Measurements from ENCODE around the gene AUTS2.
"Not testable (repeated sequence)": the region's sequence is repeated elsewhere in the genome, so short reads cannot be mapped to it uniquely, and the experiment has no call there.

Gene AUTS2

DNA sequence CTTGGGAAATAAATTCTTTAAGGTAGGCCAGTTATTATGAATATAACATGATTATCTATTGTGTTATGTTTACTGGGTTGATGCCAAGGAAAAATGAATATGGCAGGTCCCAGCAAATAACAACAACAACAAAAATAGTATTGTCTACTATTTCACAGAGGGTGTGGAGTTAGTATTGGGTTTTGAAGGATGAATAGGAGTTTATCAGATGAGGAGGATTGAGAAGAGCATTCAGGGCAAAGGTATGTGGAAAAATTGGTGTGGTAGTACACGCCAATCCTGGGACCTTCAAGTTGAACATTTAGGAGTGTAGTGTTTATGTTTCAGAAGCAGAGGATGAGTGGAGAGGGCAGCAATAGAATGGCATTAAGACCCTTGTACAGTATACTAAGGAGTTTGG is 671.9 kb downstream of the AUTS2 start:
- no peak for TF ChIP-seq CTCF (IDR thresholded peaks at IDR 0.05; ENCODE audit: extremely low read depth, missing control alignments)
- no peak for DNase-seq (ENCODE audit: low spot score)

DNA sequence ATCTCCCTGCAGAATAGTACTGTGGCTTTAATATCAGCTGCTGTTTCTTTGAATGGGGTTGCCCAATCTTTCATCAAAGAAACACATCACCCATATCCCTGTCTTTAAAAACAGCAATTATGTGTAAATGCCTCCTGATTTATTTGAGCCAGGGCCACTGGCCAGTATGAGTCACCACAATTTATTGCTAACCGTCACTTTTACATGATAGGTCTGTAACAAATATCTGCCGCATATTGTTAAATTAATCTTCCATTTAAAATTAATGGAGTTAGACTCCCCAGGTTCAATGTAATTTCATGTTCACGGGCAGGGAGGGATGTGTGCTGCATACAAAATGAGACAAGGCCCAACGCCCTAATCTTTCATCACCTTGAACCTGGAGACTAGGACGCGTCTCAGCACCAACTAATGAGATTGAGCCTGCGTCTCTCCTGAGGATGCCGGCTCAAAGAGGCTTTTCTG is 673.4 kb downstream of the AUTS2 start:
- no peak for DNase-seq (ENCODE audit: low spot score)

GRCh38 chr7:70275570-70275969 is 677.3 kb downstream of the AUTS2 start:
- DNase-seq (ENCODE audit: low spot score) = not testable (repeated sequence)

More for the DNA sequence above, 673.4 kb downstream of the AUTS2 start:
- TF ChIP-seq CTCF (IDR thresholded peaks at IDR 0.05; ENCODE audit: extremely low read depth, missing control alignments) = no peak

GRCh38 chr7:70285187-70285586 is 686.9 kb downstream of the AUTS2 start:
- TF ChIP-seq CTCF (IDR thresholded peaks at IDR 0.05; ENCODE audit: extremely low read depth, missing control alignments) = no peak
- DNase-seq (ENCODE audit: low spot score) = no peak

DNA sequence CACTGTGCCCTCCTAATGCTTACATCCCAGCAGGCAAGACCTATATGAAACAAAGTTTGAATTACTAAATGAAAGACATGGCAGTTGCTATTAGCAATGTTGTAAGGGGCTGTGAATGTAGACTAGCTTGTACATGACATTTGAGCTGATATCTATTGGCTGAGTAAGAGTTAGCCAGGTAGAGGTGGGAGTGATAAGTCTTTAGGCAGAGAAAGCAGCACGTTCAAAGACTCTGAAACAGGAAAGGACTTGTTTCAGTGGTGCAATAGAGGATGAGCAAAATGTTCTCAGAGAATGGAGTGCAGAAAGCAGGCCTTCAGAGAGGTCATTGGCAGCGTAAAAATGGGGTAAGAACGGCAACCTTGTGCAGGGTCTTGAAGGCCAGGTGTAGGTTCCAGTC is 687.6 kb downstream of the AUTS2 start:
- TF ChIP-seq CTCF (IDR thresholded peaks at IDR 0.05; ENCODE audit: extremely low read depth, missing control alignments) = no peak
- no peak for DNase-seq (ENCODE audit: low spot score)

GRCh38 chr7:70288781-70289456 is 690.6 kb downstream of the AUTS2 start:
- DNase-seq (ENCODE audit: low spot score) = no peak
- no peak for TF ChIP-seq CTCF (IDR thresholded peaks at IDR 0.05; ENCODE audit: extremely low read depth, missing control alignments)

DNA sequence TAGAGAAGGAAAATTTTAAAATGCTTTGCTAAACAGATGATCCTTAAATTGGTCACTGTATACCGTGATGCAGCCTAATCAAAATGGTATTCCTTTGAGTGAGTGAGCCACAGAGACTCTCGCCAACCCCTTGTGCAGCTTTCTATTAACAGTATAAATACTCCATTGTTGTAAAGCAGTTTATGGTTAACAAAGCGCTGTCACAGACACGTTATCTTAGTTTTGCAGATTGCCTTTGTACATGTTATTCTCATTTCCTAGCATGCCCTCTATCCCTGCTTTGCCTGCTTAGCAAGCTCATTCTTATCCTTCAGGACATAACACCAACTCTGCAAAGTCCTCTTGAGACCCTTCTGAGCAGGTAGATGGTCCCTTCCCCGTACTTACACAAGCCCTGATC is 694.4 kb downstream of the AUTS2 start:
- DNase-seq (ENCODE audit: low spot score) = no peak
- TF ChIP-seq CTCF (IDR thresholded peaks at IDR 0.05; ENCODE audit: extremely low read depth, missing control alignments) = no peak
